H9 (cell line): Measurements from ENCODE around the gene FAM174A. TPM values are rescaled to one million over a fixed set of nuclear protein-coding genes. Genes with fewer than 3 reads are reported as not detected.

ENCODE experiments used
- DNase-seq: peaks from one replicate; pipeline ENCODE4 v3.0.0-alpha.2; 2017
- H2AFZ ChIP-seq: one replicate; pipeline ENCODE4 v1.6.1; 2013; ENCODE audit warnings: mild to moderate bottlenecking, low read length, control low read depth, moderate library complexity
- H2AK5ac ChIP-seq: 2 replicates; pipeline ENCODE4 v1.6.1; 2013; ENCODE audit warnings: low read length, control low read depth, mixed read lengths; ENCODE audit not compliant: insufficient read length
- H2BK120ac ChIP-seq: one replicate; pipeline ENCODE4 v1.6.1; 2013; ENCODE audit warnings: low read depth, mild to moderate bottlenecking, low read length, control low read depth, inconsistent platforms; ENCODE audit not compliant: poor library complexity, severe bottlenecking
- H2BK12ac ChIP-seq: 2 replicates; pipeline ENCODE4 v1.6.1; 2013; ENCODE audit warnings: low read length, control low read depth, mixed read lengths, low read depth; ENCODE audit not compliant: insufficient read length
- H2BK15ac ChIP-seq: 2 replicates; pipeline ENCODE4 v1.6.1; 2013; ENCODE audit warnings: low read depth, low read length, control low read depth
- H2BK20ac ChIP-seq: one replicate; pipeline ENCODE4 v1.6.1; 2013; ENCODE audit warnings: low read depth, mild to moderate bottlenecking, low read length, control low read depth, inconsistent platforms; ENCODE audit not compliant: poor library complexity, severe bottlenecking
- H2BK5ac ChIP-seq: 2 replicates; pipeline ENCODE4 v1.6.1; 2013; ENCODE audit warnings: low read length, control low read depth, mixed read lengths; ENCODE audit not compliant: insufficient read length
- H3K14ac ChIP-seq: 2 replicates; pipeline ENCODE4 v1.6.1; 2013; ENCODE audit warnings: low read length, control low read depth; ENCODE audit not compliant: insufficient read depth
- H3K18ac ChIP-seq: 2 replicates; pipeline ENCODE4 v1.6.1; 2013; ENCODE audit warnings: low read depth, mild to moderate bottlenecking, mixed read lengths, low read length, control low read depth; ENCODE audit not compliant: insufficient read length
- H3K23ac ChIP-seq: 2 replicates; pipeline ENCODE4 v1.6.1; 2013; ENCODE audit warnings: low read length, control low read depth, mixed read lengths, low read depth; ENCODE audit not compliant: insufficient read length
- H3K23me2 ChIP-seq: 2 replicates; pipeline ENCODE4 v1.6.1; 2013; ENCODE audit warnings: low read depth, mild to moderate bottlenecking, mixed read lengths, low read length, control low read depth; ENCODE audit not compliant: insufficient read length, poor library complexity, severe bottlenecking
- H3K27ac ChIP-seq: 2 replicates; pipeline ENCODE4 v1.5.1; 2013; ENCODE audit warnings: low read length, control low read depth, mixed read lengths, low read depth; ENCODE audit not compliant: insufficient read length
- H3K27me3 ChIP-seq: 2 replicates; pipeline ENCODE4 v1.6.1; 2013; ENCODE audit warnings: low read length, control low read depth, inconsistent platforms; ENCODE audit not compliant: insufficient read depth
- H3K4ac ChIP-seq: 2 replicates; pipeline ENCODE4 v1.6.1; 2013; ENCODE audit warnings: low read depth, mild to moderate bottlenecking, control low read depth, inconsistent platforms, low read length, moderate library complexity
- H3K4me1 ChIP-seq: 2 replicates; pipeline ENCODE4 v1.6.1; 2013; ENCODE audit warnings: low read length, control low read depth, inconsistent platforms; ENCODE audit not compliant: insufficient read depth
- H3K4me2 ChIP-seq: 2 replicates; pipeline ENCODE4 v1.6.1; 2013; ENCODE audit warnings: low read length, control low read depth, mixed read lengths; ENCODE audit not compliant: insufficient read length, insufficient read depth
- H3K56ac ChIP-seq: 2 replicates; pipeline ENCODE4 v1.6.1; 2013; ENCODE audit warnings: low read depth, mild to moderate bottlenecking, mixed read lengths, low read length, control low read depth; ENCODE audit not compliant: insufficient read length
- H3K79me1 ChIP-seq: 2 replicates; pipeline ENCODE4 v1.6.1; 2013; ENCODE audit warnings: low read depth, mild to moderate bottlenecking, moderate library complexity, low read length, control low read depth, inconsistent platforms; ENCODE audit not compliant: insufficient read depth, poor library complexity, severe bottlenecking
- H3K79me2 ChIP-seq: 2 replicates; pipeline ENCODE4 v1.6.1; 2013; ENCODE audit warnings: low read length, control low read depth, inconsistent platforms; ENCODE audit not compliant: insufficient read depth
- H3K9ac ChIP-seq: 2 replicates; pipeline ENCODE4 v1.6.1; 2013; ENCODE audit warnings: low read length, control low read depth, mixed read lengths; ENCODE audit not compliant: insufficient read length; ENCODE audit errors: extremely low read depth
- H3K9me3 ChIP-seq: one replicate; pipeline ENCODE4 v1.6.1; 2013; ENCODE audit warnings: low read depth, low read length, inconsistent platforms; ENCODE audit not compliant: control insufficient read depth
- H3T11ph ChIP-seq: one replicate; pipeline ENCODE4 v1.6.1; 2013; ENCODE audit warnings: mild to moderate bottlenecking, low read length, control low read depth, inconsistent platforms
- H4K20me1 ChIP-seq: one replicate; pipeline ENCODE4 v1.6.1; 2013; ENCODE audit not compliant: control insufficient read depth, insufficient read length, insufficient read depth
- H4K5ac ChIP-seq: 2 replicates; pipeline ENCODE4 v1.6.1; 2013; ENCODE audit warnings: low read depth, mild to moderate bottlenecking, mixed read lengths, low read length, control low read depth; ENCODE audit not compliant: insufficient read length
- H4K8ac ChIP-seq: replicated peaks from 2 replicates; pipeline ENCODE4 v1.6.1; 2013; ENCODE audit warnings: low read length, control low read depth, mixed read lengths, low read depth; ENCODE audit not compliant: insufficient read length
- H4K91ac ChIP-seq: 2 replicates; pipeline ENCODE4 v1.6.1; 2013; ENCODE audit warnings: low read depth, mild to moderate bottlenecking, moderate library complexity, mixed read lengths, low read length, control low read depth; ENCODE audit not compliant: insufficient read length
- H3K27ac Mint-ChIP-seq, 3 experiments: 2 replicates in 2 of 3; 3 replicates in 1 of 3; pipeline ENCODE4 v1.8.0; 2020 to 2021; ENCODE audit warnings: mixed read lengths in 3 of 3, mild to moderate bottlenecking in 1 of 3, moderate library complexity in 1 of 3
- H3K27me3 Mint-ChIP-seq: 2 replicates; pipeline ENCODE4 v1.8.0; 2021; ENCODE audit warnings: low read depth, mild to moderate bottlenecking, moderate library complexity, mixed read lengths
- H3K36me3 Mint-ChIP-seq, 3 experiments: 2 replicates in 2 of 3; 3 replicates in 1 of 3; pipeline ENCODE4 v1.8.0; 2020 to 2021; ENCODE audit warnings: low read depth in 3 of 3, mixed read lengths in 3 of 3; ENCODE audit not compliant: insufficient read depth in 1 of 3
- H3K4me1 Mint-ChIP-seq, 2 experiments: 2 replicates each; pipeline ENCODE4 v1.8.0; 2020; ENCODE audit warnings: mixed read lengths in 2 of 2
- H3K4me3 Mint-ChIP-seq, 2 experiments: 2 replicates in 1 of 2; 3 replicates in 1 of 2; pipeline ENCODE4 v1.8.0; 2020 to 2021; ENCODE audit warnings: mild to moderate bottlenecking in 2 of 2, mixed read lengths in 2 of 2, moderate library complexity in 1 of 2
- H3K9me3 Mint-ChIP-seq, 2 experiments: 2 replicates in 1 of 2; 3 replicates in 1 of 2; pipeline ENCODE4 v1.8.0; 2020; ENCODE audit warnings: mild to moderate bottlenecking in 2 of 2, mixed read lengths in 2 of 2, moderate library complexity in 1 of 2
- WGBS: extraction: QIAGEN DNeasy Blood & Tissue Kit; methylation state at CpG from one replicate; pipeline ENCODE4 v1.1.7; 2013; ENCODE audit warnings: missing lambda C conversion rate, low lambda C conversion rate, mixed read lengths; ENCODE audit not compliant: insufficient read length; ENCODE audit errors: extremely low coverage; 5-methylcytosine and 5-hydroxymethylcytosine counted together
- total RNA-seq: library from RNA; stranded (reverse); gene quantifications from 2 replicates; pipeline ENCODE4 v1.2.1, GENCODE V29; 2021
- TF ChIP-seq, protein P1 (sequence below): fragments of 200-600 bp; sonication (generic); conservative IDR thresholded peaks from 3 replicates; pipeline ENCODE4 v1.8.0; 2021; ENCODE audit warnings: antibody characterized with exemption, mild to moderate bottlenecking

The FAM174A gene
- total RNA-seq, 1 experiment from 2014 or later: 4.3 TPM

DNA sequence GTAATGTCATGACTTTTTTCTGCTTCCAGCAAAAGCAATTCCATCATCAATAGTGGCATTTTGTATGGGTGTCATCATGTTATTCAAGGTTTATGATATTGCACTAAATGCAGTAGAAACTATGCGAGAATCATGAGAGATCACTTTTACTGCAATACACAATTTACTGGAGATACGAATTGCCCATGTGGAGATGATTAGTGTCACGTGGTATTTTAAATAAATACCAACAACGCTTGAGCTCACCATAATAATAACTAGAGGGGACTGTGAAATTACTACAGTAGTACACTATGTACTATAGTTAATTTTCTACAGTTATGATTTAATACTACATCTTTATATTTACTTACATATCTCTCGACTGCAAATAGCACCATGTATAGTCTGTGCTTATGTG is 49.7 kb downstream of the FAM174A start:
- no peak overlapping the region for H4K91ac ChIP-seq
- no peak overlapping the region for H2BK20ac ChIP-seq
- no peak overlapping the region for H3K9ac ChIP-seq
- H3K4me2 ChIP-seq: no peak overlapping the region
- no peak overlapping the region for H2AFZ ChIP-seq
- H3K56ac ChIP-seq: no peak overlapping the region
- no peak overlapping the region for H4K5ac ChIP-seq
- H2BK15ac ChIP-seq: no peak overlapping the region
- no peaks in the 10 kb centered on the region for H3K9me3 Mint-ChIP-seq
- H3K27me3 Mint-ChIP-seq: no peaks in the 10 kb centered on the region
- no peak overlapping the region for H4K8ac ChIP-seq
- H2BK12ac ChIP-seq: no peak overlapping the region
- no peak overlapping the region for H3T11ph ChIP-seq
- H3K4me1 ChIP-seq: no peaks in the 10 kb centered on the region
- H3K14ac ChIP-seq: no peak overlapping the region
- H3K4me3 Mint-ChIP-seq: no peak overlapping the region
- no peaks in the 10 kb centered on the region for H3K9me3 ChIP-seq
- no peak overlapping the region for H3K18ac ChIP-seq
- H2BK5ac ChIP-seq: no peak overlapping the region
- H3K27me3 ChIP-seq: no peaks in the 10 kb centered on the region
- H2BK120ac ChIP-seq: no peak overlapping the region
- no peaks in the 10 kb centered on the region for H3K23me2 ChIP-seq
- no peak overlapping the region for H3K27ac Mint-ChIP-seq
- no peak for DNase-seq
- TF ChIP-seq, protein P1, sequence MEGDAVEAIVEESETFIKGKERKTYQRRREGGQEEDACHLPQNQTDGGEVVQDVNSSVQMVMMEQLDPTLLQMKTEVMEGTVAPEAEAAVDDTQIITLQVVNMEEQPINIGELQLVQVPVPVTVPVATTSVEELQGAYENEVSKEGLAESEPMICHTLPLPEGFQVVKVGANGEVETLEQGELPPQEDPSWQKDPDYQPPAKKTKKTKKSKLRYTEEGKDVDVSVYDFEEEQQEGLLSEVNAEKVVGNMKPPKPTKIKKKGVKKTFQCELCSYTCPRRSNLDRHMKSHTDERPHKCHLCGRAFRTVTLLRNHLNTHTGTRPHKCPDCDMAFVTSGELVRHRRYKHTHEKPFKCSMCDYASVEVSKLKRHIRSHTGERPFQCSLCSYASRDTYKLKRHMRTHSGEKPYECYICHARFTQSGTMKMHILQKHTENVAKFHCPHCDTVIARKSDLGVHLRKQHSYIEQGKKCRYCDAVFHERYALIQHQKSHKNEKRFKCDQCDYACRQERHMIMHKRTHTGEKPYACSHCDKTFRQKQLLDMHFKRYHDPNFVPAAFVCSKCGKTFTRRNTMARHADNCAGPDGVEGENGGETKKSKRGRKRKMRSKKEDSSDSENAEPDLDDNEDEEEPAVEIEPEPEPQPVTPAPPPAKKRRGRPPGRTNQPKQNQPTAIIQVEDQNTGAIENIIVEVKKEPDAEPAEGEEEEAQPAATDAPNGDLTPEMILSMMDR: no peak
- no peaks in the 10 kb centered on the region for H3K79me1 ChIP-seq
- no peaks in the 10 kb centered on the region for H4K20me1 ChIP-seq
- H3K23ac ChIP-seq: no peak overlapping the region
- no peaks in the 10 kb centered on the region for H3K4me1 Mint-ChIP-seq
- H3K4ac ChIP-seq: no peak overlapping the region
- no peaks in the 10 kb centered on the region for H3K79me2 ChIP-seq
- H3K36me3 Mint-ChIP-seq: peaks cover 0 to 3% (median 0%) of the 10 kb centered on the region in 3 experiments; a peak in 1 of 7 replicates
- H3K27ac ChIP-seq: no peak overlapping the region
- no peak overlapping the region for H2AK5ac ChIP-seq
- WGBS: no CpG with 5 or more reads among the region's 5 CpGs
